DOHH2 (cell line): ENCODE measurements around the gene TBC1D22A.

ENCODE experiments used
- EZH2phosphoT487 ChIP-seq: fragments of 200-600 bp; sonication (generic); IDR thresholded peaks from 2 replicates; pipeline ENCODE4 v1.6.1; 2017; ENCODE audit warnings: borderline replicate concordance, mild to moderate bottlenecking, antibody characterized with exemption, low read length, moderate library complexity, mixed read lengths
- TF ChIP-seq, protein P1 (sequence below): fragments of 200-600 bp; sonication (generic); IDR thresholded peaks from one replicate; pipeline ENCODE4 v1.5.1; 2014; ENCODE audit warnings: antibody characterized with exemption, mild to moderate bottlenecking, low read depth, low read length; ENCODE audit not compliant: poor library complexity, severe bottlenecking

DNA sequence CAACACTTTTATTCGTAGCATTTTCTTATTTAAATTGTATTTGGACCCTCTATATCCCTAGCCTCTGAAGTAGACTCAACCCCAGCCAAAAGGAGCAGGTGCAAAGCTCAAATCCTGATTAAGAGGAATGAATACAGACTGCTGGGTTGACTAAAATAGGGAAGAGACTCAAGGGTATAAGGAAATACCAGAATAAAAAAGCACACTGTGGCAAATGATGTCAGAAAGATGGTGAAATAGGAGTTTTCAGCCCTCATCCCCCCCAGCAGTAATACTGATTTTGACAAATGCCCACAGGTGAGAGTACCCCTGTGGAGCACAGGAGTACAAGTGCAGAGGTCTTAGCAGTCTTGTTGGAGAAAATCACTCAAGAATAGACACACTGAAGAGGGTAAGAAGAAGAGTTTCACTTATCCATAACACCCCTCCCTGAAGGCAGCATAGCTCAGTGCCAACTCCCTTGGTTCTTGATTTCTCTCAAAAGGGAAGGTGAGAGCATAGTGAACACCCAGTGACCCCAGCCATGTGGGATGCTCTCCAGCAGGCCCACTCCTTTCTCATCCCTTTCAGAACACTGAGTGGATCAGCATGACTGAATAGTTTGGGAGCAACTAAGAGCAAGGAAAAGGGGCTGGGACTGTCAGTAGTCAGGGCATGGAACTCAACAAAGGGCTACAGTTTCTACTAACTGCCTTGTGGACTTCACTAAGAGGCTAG lies 71.7 kb downstream of the TBC1D22A start:
- TF ChIP-seq, protein P1, sequence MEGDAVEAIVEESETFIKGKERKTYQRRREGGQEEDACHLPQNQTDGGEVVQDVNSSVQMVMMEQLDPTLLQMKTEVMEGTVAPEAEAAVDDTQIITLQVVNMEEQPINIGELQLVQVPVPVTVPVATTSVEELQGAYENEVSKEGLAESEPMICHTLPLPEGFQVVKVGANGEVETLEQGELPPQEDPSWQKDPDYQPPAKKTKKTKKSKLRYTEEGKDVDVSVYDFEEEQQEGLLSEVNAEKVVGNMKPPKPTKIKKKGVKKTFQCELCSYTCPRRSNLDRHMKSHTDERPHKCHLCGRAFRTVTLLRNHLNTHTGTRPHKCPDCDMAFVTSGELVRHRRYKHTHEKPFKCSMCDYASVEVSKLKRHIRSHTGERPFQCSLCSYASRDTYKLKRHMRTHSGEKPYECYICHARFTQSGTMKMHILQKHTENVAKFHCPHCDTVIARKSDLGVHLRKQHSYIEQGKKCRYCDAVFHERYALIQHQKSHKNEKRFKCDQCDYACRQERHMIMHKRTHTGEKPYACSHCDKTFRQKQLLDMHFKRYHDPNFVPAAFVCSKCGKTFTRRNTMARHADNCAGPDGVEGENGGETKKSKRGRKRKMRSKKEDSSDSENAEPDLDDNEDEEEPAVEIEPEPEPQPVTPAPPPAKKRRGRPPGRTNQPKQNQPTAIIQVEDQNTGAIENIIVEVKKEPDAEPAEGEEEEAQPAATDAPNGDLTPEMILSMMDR = no peak
- TF ChIP-seq EZH2phosphoT487 = no peak
